Heart left ventricle (tissue), 13 donors: ENCODE data around the gene MOB1A.

Experiments used
- CTCF ChIP-seq, 12 donors: fragments of 200-600 bp; sonication (generic) in 4 of 12; IDR thresholded peaks; one replicate each; pipeline versions ENCODE4 v1.5.0 to v1.8.0; 2018 to 2022; ENCODE audit warnings: antibody characterized with exemption in 12 of 12, mild to moderate bottlenecking in 5 of 12
- POLR2A ChIP-seq, 2 donors: fragments of 450-650 bp; IDR thresholded peaks; one replicate each; pipeline ENCODE4 v1.6.1; 2017; ENCODE audit warnings: antibody characterized with exemption in 2 of 2, mild to moderate bottlenecking in 2 of 2, moderate library complexity in 2 of 2
- donor health status: ischemic (EF 13 %, LVEDD 7.1; RV severe dilation, severe dysfunction).
- donor health status: DM: no; HTN: yes; CAD: no.
- donor health status: DM: no; HTN: no; CAD: no.
- donor health status: ischemic (EF 25% LVEDD 6.9; RV normal size, moderate dysfunction).
- donor health status: ischemic (EF 25% LVEDD 5.7; RV mildly dilated, moderate dysfunction).
- donor health status: ischemic (EF 35%, LVEDD 5.7; RV mildly dilated, moderate dysfunction).
- donor health status: nonischemic (EF 11% LVEDD 7.7; RV severe dilation, severe dysfunction).
- donor health status: DM: yes; HTN: yes; CAD: no.
- donor health status: PGD.
- donor health status: ischemic (EF 29% LVEDD 5.4; RV normal size, mild dysfunction).
- donor health status: nonischemic (EF 23%, LVEDD 6.1; RV moderate dilation, normal function).

- TF ChIP-seq CTCF (IDR thresholded peaks at IDR 0.05) (no peak), POLR2A (IDR thresholded peaks at IDR 0.05) (no peak)
Measured at GRCh38 chr2:74164761-74165160, 13.9 kb downstream of the MOB1A start.
